Measurements from ENCODE around the gene DIO1. TPM values are rescaled to one million over a fixed set of nuclear protein-coding genes. Genes with fewer than 3 reads are reported as not detected.
"Not testable (repeated sequence)": the region's sequence is repeated elsewhere in the genome, so short reads cannot be mapped to it uniquely, and the experiment has no call there.

The DIO1 gene
- total RNA-seq, 1 donor from 2014 or later = not detected

GRCh38 chr1:53862507-53862906 is 31.5 kb upstream of the DIO1 start:
- Mint-ChIP-seq H3K27me3 (ENCODE audit: low read depth) (no peaks in the 10 kb centered on the region), H3K27ac (no peak overlapping the region), H3K36me3 (peaks cover 18% of the 10 kb centered on the region), H3K4me1 (no peaks in the 10 kb centered on the region), H3K9me3 (no peaks in the 10 kb centered on the region), H3K4me3 (no peak overlapping the region)
- no peak for DNase-seq (ENCODE audit: low spot score in 2 of 2, unreplicated experiment in 2 of 2)
- no peak for TF ChIP-seq CTCF (IDR thresholded peaks at IDR 0.05; ENCODE audit: unreplicated experiment)

GRCh38 chr1:53868565-53868964 is 25.4 kb upstream of the DIO1 start:
- H3K4me3 Mint-ChIP-seq = no peak overlapping the region
- no peaks in the 10 kb centered on the region for H3K27me3 Mint-ChIP-seq (ENCODE audit: low read depth)
- no peaks in the 10 kb centered on the region for H3K9me3 Mint-ChIP-seq
- no peak overlapping the region for H3K27ac Mint-ChIP-seq
- H3K4me1 Mint-ChIP-seq = no peaks in the 10 kb centered on the region
- no peak for TF ChIP-seq CTCF (IDR thresholded peaks at IDR 0.05; ENCODE audit: unreplicated experiment)
- no peak for DNase-seq (ENCODE audit: low spot score in 2 of 2, unreplicated experiment in 2 of 2)
- H3K36me3 Mint-ChIP-seq = peaks cover 38% of the 10 kb centered on the region

GRCh38 chr1:53869454-53870117 is 24.4 kb upstream of the DIO1 start:
- H3K27me3 Mint-ChIP-seq (ENCODE audit: low read depth) = no peaks in the 10 kb centered on the region
- H3K9me3 Mint-ChIP-seq = no peaks in the 10 kb centered on the region
- DNase-seq (ENCODE audit: low spot score in 2 of 2, unreplicated experiment in 2 of 2) = no peak
- peaks cover 38% of the 10 kb centered on the region for H3K36me3 Mint-ChIP-seq
- no peaks in the 10 kb centered on the region for H3K4me1 Mint-ChIP-seq
- no peak for TF ChIP-seq CTCF (IDR thresholded peaks at IDR 0.05; ENCODE audit: unreplicated experiment)
- no peak overlapping the region for H3K4me3 Mint-ChIP-seq
- H3K27ac Mint-ChIP-seq = no peak overlapping the region

DNA sequence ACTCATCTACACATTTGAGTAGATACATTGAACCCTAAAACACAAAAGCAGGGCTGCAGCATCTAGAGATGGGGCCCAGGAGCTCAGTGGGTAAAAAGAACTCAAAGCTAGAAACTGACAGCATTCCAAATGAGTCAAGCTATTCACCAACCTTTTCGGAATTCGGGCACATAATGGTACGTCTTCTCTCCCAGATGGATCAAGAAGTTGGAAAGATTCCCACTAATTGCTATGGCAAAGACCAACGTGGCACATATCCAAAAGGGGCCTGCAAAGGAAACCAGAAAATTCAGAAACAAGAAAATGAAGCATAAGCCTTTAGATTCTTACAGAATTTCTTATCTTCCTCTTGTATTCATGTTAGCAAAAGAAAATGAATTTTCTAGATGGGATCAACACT is 22.8 kb upstream of the DIO1 start:
- peaks cover 45% of the 10 kb centered on the region for H3K36me3 Mint-ChIP-seq
- H3K4me1 Mint-ChIP-seq = no peaks in the 10 kb centered on the region
- no peaks in the 10 kb centered on the region for H3K9me3 Mint-ChIP-seq
- DNase-seq (ENCODE audit: low spot score in 2 of 2, unreplicated experiment in 2 of 2) = no peak
- TF ChIP-seq CTCF (IDR thresholded peaks at IDR 0.05; ENCODE audit: unreplicated experiment) = no peak
- no peak overlapping the region for H3K4me3 Mint-ChIP-seq
- H3K27ac Mint-ChIP-seq = no peak overlapping the region
- H3K27me3 Mint-ChIP-seq (ENCODE audit: low read depth) = no peaks in the 10 kb centered on the region

- H3K27ac Mint-ChIP-seq = no peak overlapping the region
- peaks cover 41% of the 10 kb centered on the region for H3K36me3 Mint-ChIP-seq
- no peaks in the 10 kb centered on the region for H3K27me3 Mint-ChIP-seq (ENCODE audit: low read depth)
- no peaks in the 10 kb centered on the region for H3K4me1 Mint-ChIP-seq
- no peaks in the 10 kb centered on the region for H3K9me3 Mint-ChIP-seq
- H3K4me3 Mint-ChIP-seq = no peak overlapping the region
- no peak for DNase-seq (ENCODE audit: low spot score in 2 of 2, unreplicated experiment in 2 of 2)
- TF ChIP-seq CTCF (IDR thresholded peaks at IDR 0.05; ENCODE audit: unreplicated experiment) = no peak
Observed at GRCh38 chr1:53871773-53872484, 22.1 kb upstream of the DIO1 start.

- not testable (repeated sequence) for H3K27me3 Mint-ChIP-seq (ENCODE audit: low read depth); H3K9me3 Mint-ChIP-seq; H3K27ac Mint-ChIP-seq; H3K4me1 Mint-ChIP-seq; DNase-seq (ENCODE audit: low spot score in 2 of 2, unreplicated experiment in 2 of 2); H3K4me3 Mint-ChIP-seq
- H3K36me3 Mint-ChIP-seq = peaks cover 41% of the 10 kb centered on the region
Observed at GRCh38 chr1:53875150-53875549, 18.8 kb upstream of the DIO1 start.
